Fibroblast of the aortic adventitia (primary cell): Measurements from ENCODE around the gene PSG1. TPM values are rescaled to one million over a fixed set of nuclear protein-coding genes. Genes with fewer than 3 reads are reported as not detected.
A peak's percentile ranks its signal among the peaks of the same experiment; 100 is the strongest.
"Not testable (repeated sequence)": the region's sequence is repeated elsewhere in the genome, so short reads cannot be mapped to it uniquely, and the experiment has no call there.

Experiments
- DNase-seq: peaks from one replicate; pipeline ENCODE4 v3.0.0-alpha.2; 2010; ENCODE audit warnings: low read depth
- H3K4me3 ChIP-seq: 2 replicates; pipeline ENCODE4 v1.5.1; 2011; ENCODE audit warnings: low read depth, mild to moderate bottlenecking, control low read depth, low read length, moderate library complexity
- CTCF ChIP-seq: IDR thresholded peaks from 2 replicates; pipeline ENCODE4 v1.5.1; 2011; ENCODE audit warnings: mild to moderate bottlenecking, low read length, control low read depth, inconsistent platforms; ENCODE audit not compliant: insufficient read depth
- total RNA-seq: library from RNA; depleted of rRNA; stranded (reverse); fragments of >200 nt; gene quantifications from 2 replicates; pipeline ENCODE4 v1.2.3, GENCODE V29; 2012; ENCODE audit warnings: low replicate concordance

Gene PSG1
- total RNA-seq, 1 donor, result 0.72 TPM

GRCh38 chr19:42831221-42832019 lies 48.1 kb downstream of the PSG1 start:
- TF ChIP-seq CTCF, result no peak
- DNase-seq, result no peak
- no peak overlapping the region for H3K4me3 ChIP-seq

- not testable (repeated sequence) for DNase-seq
Measured at GRCh38 chr19:42821306-42821977, 58.1 kb downstream of the PSG1 start.

GRCh38 chr19:42819960-42820650 lies 59.4 kb downstream of the PSG1 start:
- not testable (repeated sequence) for H3K4me3 ChIP-seq
- peak; percentile 91 for DNase-seq

More at GRCh38 chr19:42821306-42821977, 58.1 kb downstream of the PSG1 start:
- H3K4me3 ChIP-seq, result not testable (repeated sequence)

GRCh38 chr19:42816894-42817293 lies 62.6 kb downstream of the PSG1 start:
- TF ChIP-seq CTCF, result no peak
- DNase-seq, result peak; percentile 42
- no peak overlapping the region for H3K4me3 ChIP-seq

Other genes starting within 250 kb of the PSG1 start
- gene PSG3, start 139.2 kb downstream of the PSG1 start, total RNA-seq, result not detected in 2 replicates
- not detected in 2 replicates for gene PSG8, start 114.0 kb downstream of the PSG1 start, total RNA-seq
- not detected in 2 replicates for gene PSG6, start 38.2 kb upstream of the PSG1 start, total RNA-seq
- 0.27 TPM in 1 of 2 replicates, not detected in the other for gene PSG7, start 57.5 kb upstream of the PSG1 start, total RNA-seq
- 0.09 TPM in 1 of 2 replicates, not detected in the other for gene PSG11, start 146.8 kb upstream of the PSG1 start, total RNA-seq
- gene PSG2, start 203.0 kb upstream of the PSG1 start, total RNA-seq, result 0.27 TPM in 1 of 2 replicates, not detected in the other